H7 (cell line): Measurements from ENCODE around the gene SAMD15. TPM values are rescaled to one million over a fixed set of nuclear protein-coding genes. Genes with fewer than 3 reads are reported as not detected.
A peak's percentile ranks its signal among the peaks of the same experiment; 100 is the strongest.

Experiments used
- DNase-seq: peaks from one replicate; pipeline ENCODE4 v3.0.0; 2012
- H3K27me3 ChIP-seq: 2 replicates; pipeline ENCODE4 v1.6.0; 2011; ENCODE audit warnings: mild to moderate bottlenecking, low read length; ENCODE audit not compliant: control insufficient read depth, insufficient read depth
- H3K36me3 ChIP-seq: replicated peaks from 2 replicates; pipeline ENCODE4 v1.5.1; 2011; ENCODE audit warnings: low read length; ENCODE audit not compliant: control insufficient read depth, insufficient read depth
- H3K4me3 ChIP-seq: 2 replicates; pipeline ENCODE4 v1.5.1; 2011; ENCODE audit warnings: low read depth, mild to moderate bottlenecking, control low read depth, low read length, moderate library complexity; ENCODE audit not compliant: insufficient read depth
- total RNA-seq: library from RNA; depleted of rRNA; stranded (reverse); fragments of >200 nt; shearing (Covaris generic); gene quantifications from 2 replicates; pipeline ENCODE4 v1.2.3, GENCODE V29; 2014

SAMD15 gene
- total RNA-seq, 1 experiment from 2014 or later = 0.48 TPM

DNA sequence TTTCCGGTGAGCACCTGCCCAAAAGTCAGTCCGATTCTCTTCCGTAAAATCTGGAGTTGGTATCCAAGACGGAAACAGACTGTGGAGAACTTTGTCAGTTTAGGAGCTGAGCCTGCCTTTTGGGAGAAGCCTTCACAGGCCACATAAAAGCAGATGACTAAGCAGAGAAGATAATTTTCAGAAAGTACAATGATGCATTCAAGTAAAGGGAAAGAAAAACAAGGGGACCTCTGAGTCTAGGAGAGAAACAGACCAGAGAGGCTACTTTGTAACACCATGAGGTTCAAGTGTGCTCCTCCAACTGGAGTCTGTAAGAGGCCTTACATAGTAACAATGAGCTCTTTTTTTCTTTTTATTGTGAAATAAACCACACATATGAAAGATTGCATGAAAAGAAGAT, 21.4 kb upstream of the SAMD15 start:
- H3K36me3 ChIP-seq = no peaks in the 10 kb centered on the region
- no peak overlapping the region for H3K4me3 ChIP-seq
- DNase-seq = no peak
- H3K27me3 ChIP-seq = no peaks in the 10 kb centered on the region

DNA sequence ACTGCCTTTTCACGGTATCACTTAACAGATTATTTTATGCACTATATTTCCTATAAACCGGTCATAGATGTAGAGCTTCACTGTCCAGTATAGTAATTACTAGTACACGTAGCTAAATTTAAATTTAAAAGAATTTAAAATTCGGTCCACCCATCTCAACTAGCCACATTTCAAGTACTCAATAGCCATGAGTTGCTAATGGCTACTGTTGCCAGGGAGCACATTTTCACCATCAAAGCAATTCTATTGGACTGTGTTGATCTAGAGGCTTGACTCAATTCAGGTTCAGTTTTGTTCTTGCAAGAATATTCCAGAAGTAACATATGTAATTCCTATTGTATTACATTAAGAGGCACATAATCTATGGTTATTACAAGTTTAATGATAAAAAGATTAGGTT, 20.3 kb upstream of the SAMD15 start:
- no peaks in the 10 kb centered on the region for H3K36me3 ChIP-seq
- no peak for DNase-seq
- H3K27me3 ChIP-seq = no peaks in the 10 kb centered on the region
- no peak overlapping the region for H3K4me3 ChIP-seq

DNA sequence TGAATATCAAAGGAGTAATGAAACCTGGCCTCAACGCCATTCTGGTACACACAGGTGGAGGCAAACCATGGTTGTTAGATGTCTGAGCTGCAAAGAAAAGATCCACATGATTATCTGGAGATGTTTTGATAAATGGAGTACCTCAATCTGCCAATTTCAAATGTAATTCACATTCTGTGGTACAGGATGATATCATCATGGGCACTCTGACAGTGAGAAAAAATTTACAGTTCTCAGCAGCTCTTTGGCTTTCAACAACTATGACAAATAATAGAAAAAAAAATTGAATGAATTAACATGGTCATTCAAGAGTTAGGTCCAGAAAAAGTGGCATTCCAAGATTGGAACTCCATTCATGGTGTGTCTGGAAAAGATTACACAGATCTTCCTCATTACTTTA, 17.6 kb upstream of the SAMD15 start:
- Histone ChIP-seq H3K27me3 (no peaks in the 10 kb centered on the region), H3K36me3 (no peaks in the 10 kb centered on the region), H3K4me3 (no peak overlapping the region)
- DNase-seq = no peak

DNA sequence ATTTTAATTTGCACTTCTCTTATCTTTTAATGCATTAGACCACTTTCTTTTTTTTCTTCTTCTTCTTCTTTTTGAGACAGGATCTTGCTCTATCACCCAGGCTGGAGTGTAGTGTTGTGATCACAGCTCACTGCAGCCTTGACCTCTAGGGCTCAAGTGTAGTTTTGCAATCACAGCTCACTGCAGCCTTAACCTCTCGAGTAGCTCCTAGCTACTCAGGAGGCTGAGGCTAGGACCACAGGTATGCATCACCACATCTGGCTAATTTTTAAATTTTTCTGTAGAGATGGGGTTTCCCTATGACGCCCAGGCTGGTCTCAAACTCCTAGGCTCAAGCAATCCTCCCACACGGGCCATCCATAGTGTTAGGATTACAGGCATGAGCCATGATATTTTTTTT, 13.0 kb upstream of the SAMD15 start:
- no peak overlapping the region for H3K4me3 ChIP-seq
- no peaks in the 10 kb centered on the region for H3K27me3 ChIP-seq
- H3K36me3 ChIP-seq = no peaks in the 10 kb centered on the region
- no peak for DNase-seq

DNA sequence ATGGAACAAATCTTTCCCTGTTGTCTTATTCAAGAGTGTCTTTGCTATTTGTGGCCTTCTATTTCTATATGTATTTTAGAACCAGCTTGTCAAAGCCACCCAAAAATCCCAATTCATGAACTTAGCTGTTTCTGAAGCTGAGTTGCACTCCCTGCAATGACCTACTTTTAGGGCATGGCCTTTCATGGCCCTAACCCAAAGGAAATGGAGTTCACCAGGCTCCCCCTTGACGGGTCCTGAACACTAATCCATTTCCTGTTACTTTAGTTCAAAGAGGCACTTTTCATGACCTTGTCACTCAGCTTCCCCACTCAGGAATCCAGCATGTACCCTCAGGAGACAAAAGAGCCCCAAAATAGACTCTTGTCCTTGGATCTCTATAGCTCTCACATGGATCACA, 7.9 kb upstream of the SAMD15 start:
- Histone ChIP-seq H3K27me3 (no peaks in the 10 kb centered on the region), H3K4me3 (no peak overlapping the region), H3K36me3 (no peaks in the 10 kb centered on the region)
- DNase-seq = peak; percentile 21

DNA sequence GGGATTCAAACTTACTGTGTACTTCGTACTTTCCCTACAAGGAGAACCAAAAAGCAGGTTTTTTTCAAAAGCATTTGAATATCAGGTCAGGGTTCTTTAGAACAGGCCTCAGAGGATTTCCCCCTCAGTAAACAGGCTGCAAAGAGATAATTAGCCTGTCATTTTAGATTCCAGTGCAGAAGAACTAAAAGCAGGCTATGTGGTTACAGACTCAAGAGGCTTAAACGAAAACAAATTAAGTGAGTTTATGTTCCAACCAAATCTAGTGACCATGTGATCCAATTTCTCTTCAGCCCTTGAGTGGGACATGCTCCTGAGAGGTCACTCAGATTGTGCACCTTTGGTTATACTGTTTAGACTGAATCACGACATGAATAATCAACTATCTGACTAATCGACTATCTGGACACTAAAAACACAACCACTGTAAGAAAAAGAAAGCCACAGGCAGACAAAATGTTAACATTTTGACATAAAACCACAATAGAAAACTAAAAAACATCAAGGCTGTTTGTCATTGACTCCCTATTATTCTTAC, 4.8 kb upstream of the SAMD15 start:
- H3K27me3 ChIP-seq = no peaks in the 10 kb centered on the region
- no peaks in the 10 kb centered on the region for H3K36me3 ChIP-seq
- DNase-seq = no peak
- no peak overlapping the region for H3K4me3 ChIP-seq

DNA sequence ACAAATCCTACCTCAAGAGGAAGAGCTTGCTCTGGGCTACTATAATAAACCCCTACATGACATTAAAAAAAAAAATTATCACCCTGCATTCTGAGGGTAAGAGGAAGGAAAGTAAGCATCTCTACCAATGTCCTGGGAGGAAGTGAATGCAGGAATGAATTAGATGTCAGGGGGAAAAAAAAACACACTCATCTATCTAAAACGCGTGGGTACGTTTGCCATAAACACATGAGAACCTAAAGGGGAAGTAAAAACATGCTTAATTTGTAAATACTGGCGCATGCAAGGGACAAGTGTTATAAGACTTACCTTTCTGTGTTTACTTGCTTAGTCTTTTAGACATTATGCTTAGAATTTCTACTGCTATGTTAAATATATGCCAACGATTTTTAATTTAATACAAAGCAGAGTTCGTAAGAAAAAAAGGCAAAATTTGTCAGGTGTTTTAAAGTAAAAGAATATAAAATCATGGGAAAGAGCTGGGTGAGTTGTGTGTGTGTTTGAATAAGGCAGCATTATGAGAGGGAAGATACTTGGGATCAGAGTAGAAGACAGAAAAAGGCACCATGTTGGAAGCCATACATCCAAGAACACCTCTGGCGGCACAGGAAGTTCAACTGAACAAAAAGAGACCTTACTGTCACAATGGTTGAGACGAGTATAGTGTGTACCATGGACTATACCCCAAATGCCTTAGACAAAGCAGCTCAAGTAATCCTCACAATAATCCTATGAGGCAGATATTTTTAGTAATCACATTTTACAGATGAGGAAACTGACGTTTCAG, 1.8 kb upstream of the SAMD15 start:
- no peaks in the 10 kb centered on the region for H3K27me3 ChIP-seq
- H3K36me3 ChIP-seq = no peaks in the 10 kb centered on the region
- no peak overlapping the region for H3K4me3 ChIP-seq
- DNase-seq = no peak

DNA sequence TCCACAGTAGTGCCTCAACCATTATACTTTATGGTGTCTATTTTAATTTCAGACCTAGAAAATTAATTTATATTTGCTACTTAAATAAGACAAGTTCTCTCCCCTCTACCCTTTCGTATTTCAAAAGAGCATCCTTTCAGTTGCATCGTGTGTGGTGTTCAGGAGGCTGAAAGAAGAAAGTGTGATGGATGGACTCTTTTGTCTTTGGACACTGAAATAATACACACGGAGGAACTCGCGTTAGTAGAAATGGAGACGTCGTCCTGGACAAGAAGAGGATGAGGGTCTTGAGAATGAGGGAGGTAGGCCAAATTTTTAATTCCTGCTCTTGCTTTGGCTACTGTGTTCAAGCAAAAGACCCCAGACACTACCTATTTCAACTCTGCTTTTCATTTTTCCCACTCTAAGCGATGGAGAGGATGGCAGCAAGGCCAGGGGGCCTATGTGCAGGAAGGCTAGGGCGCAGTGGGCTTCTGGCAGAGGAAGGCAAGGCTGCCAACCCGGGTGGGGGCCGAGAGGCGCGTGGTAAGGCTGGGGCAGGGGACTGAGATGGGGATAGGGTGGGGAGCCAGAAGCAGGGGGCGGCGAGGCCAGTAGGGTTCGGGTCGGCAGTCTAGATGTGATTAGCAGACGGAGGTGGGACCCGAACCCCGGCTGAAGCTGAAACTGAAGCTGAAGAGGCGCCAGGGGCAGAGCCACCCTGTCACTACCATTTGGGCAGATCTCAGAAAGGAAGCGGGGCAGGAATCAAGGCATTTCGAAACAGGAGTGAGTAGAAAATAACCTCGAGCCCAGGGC, 1.0 kb upstream of the SAMD15 start:
- no peaks in the 10 kb centered on the region for H3K27me3 ChIP-seq
- no peaks in the 10 kb centered on the region for H3K36me3 ChIP-seq
- DNase-seq = peak; percentile 77
- H3K4me3 ChIP-seq = peak overlapping the region; percentile 61

DNA sequence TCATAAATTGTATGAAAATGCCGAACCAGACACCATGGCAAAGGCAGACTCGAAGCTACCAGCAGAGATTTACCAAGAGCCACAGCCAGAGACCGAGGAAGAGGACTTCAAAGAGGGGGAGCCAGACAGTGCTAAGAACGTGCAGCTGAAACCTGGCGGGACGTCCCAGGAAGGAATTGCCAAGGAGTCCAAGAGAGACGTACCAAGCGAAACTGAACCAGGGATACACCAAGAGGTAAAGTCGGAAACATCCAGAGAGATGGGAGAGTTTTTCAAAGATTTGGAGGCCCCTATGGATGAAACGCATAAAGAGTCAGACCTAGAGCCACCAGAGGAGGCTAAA, 294 bp downstream of the SAMD15 start:
- Histone ChIP-seq H3K36me3 (no peaks in the 10 kb centered on the region), H3K27me3 (no peaks in the 10 kb centered on the region), H3K4me3 (peak overlapping the region; percentile 61)
- DNase-seq = peak; percentile 19

DNA sequence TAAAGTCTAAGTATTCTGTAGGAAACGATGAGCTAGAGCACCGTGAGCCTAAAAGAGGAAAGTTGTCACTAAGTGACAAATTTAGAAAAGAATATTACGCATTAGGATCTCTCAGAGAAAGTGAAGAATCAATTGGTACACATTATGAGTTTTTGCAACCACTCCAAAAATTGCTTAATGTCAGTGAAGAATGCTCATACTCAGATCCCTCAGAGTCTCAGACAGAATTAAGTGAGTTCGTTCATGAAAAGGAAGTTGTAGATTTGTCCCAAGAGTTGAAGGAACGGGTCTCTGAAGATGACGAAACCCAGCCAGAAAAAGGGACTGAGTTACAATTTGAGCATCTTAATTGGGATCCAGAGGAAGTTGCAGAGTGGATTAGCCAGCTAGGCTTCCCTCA, 1.5 kb downstream of the SAMD15 start:
- no peak overlapping the region for H3K4me3 ChIP-seq
- H3K27me3 ChIP-seq = no peaks in the 10 kb centered on the region
- H3K36me3 ChIP-seq = no peaks in the 10 kb centered on the region
- DNase-seq = no peak

DNA sequence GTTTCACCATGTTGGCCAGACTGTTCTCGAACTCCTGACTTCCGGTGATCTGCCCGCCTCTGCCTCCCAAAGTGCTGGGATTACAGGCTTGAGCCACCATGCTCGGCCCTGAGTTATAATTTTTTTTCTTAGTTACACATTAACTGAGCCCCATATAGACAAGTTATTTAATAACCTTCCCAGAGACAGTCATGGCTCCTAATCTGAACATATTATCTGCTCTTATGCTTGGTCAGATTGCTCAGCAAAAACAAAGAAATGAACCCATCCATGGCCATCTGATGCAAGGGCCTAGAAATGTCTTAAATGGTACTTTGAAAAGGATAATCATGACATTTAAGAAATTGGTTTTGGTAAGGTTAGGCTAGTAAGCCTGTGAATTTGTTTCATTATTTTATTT, 13.0 kb downstream of the SAMD15 start:
- no peak overlapping the region for H3K4me3 ChIP-seq
- H3K36me3 ChIP-seq = no peaks in the 10 kb centered on the region
- no peaks in the 10 kb centered on the region for H3K27me3 ChIP-seq
- no peak for DNase-seq

DNA sequence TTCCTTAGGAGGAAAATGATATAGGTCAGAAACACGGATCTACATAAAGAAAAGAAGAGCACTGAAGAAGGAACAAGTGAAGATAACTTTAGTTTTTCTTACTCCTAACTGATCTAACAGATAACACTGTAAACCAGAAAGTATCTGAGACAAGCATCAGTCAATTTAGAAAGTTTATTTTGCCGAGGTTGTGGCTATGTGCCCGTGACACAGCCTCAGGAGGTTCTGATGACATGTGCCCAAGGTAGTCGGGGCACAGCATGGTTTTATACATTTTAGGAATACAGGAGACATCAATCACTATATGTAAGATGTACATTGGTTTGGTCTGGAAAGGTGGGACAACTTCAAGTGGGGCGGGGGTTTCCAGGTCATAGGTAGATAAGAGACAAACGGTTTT, 23.0 kb downstream of the SAMD15 start:
- no peaks in the 10 kb centered on the region for H3K27me3 ChIP-seq
- DNase-seq = no peak
- H3K4me3 ChIP-seq = no peak overlapping the region
- H3K36me3 ChIP-seq = no peaks in the 10 kb centered on the region

DNA sequence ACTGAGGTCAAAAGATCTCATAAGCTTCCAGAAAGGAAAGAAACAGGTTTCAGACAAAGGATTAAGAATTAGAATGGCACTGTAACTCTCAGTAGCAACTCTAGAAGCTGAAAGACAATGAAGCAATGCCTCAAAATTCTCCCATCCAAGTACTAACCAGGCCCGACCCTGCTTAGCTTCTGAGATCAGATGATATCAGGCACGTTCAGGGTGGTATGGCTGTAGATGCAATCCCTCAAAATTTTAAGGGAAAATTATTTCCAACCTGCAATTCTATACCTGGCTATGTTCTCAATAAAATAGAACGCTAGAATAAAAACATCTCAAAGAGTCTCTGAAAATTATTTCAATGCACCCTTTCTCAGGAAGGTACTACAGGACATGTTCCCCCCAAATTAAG, 26.6 kb downstream of the SAMD15 start:
- Histone ChIP-seq H3K27me3 (no peaks in the 10 kb centered on the region), H3K4me3 (no peak overlapping the region), H3K36me3 (no peaks in the 10 kb centered on the region)
- DNase-seq = no peak

DNA sequence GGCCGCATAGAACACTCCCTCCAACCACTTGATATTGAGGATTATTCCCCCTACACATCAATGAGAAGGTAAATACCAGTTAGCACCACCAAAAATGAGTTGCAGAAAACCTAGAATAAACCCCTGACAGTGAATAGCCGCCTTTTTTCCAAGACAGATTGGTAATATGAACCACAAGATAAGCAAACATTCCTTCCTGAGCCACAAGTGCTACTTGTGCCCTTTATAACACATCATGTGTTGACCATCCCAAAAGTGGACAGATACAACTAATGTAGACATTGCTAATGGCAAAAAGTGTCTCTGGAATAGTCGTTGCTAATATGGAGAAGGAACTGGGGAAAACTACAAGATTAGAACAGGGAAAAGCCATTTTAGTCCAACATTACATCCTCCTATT, 28.9 kb downstream of the SAMD15 start:
- DNase-seq = no peak

DNA sequence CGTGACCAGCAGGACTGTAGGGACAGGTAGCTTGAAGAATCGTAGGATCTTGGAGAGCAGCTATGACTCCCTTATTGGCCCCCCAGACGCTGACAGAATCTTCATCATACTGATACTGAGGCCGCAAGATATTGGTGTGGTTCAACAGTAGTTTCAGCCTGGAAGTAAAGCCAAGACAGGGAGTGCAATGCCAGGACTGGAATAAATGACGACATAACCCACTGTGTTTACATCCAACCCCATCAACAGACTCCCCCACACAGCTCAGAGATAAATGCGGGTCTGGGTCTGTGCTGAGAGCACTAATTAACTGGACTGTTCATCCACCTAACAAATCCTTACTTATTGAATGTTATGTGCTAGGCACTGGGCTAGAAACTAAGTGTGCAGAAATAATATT, 29.5 kb downstream of the SAMD15 start:
- Histone ChIP-seq H3K4me3 (no peak overlapping the region), H3K36me3 (no peaks in the 10 kb centered on the region), H3K27me3 (no peaks in the 10 kb centered on the region)
- DNase-seq = no peak

More for the DNA sequence above, 28.9 kb downstream of the SAMD15 start:
- Histone ChIP-seq H3K27me3 (no peaks in the 10 kb centered on the region), H3K36me3 (no peaks in the 10 kb centered on the region), H3K4me3 (no peak overlapping the region)
